Spinal cord (tissue), 10 donors: Measurements from ENCODE around the gene MYBBP1A. TPM values are rescaled to one million over a fixed set of nuclear protein-coding genes. Genes with fewer than 3 reads are reported as not detected.
"Not testable (repeated sequence)": the region's sequence is repeated elsewhere in the genome, so short reads cannot be mapped to it uniquely, and the experiment has no call there.

ENCODE experiments used
- DNase-seq, 6 donors: peaks; one replicate each; pipeline versions ENCODE4 v3.0.0 to v3.0.0-alpha.2; 2013 to 2015; ENCODE audit warnings: low spot score in 6 of 6, low read depth in 4 of 6
- H3K27ac ChIP-seq: one replicate; pipeline ENCODE4 v1.5.1; 2013; ENCODE audit warnings: low read depth, low read length, control low read depth
- H3K27me3 ChIP-seq: one replicate; pipeline ENCODE4 v1.6.1; 2013; ENCODE audit warnings: low read length; ENCODE audit not compliant: control insufficient read depth, insufficient read depth
- H3K36me3 ChIP-seq: one replicate; pipeline ENCODE4 v1.6.1; 2013; ENCODE audit warnings: low read length; ENCODE audit not compliant: control insufficient read depth, insufficient read depth
- H3K4me1 ChIP-seq: one replicate; pipeline ENCODE4 v1.6.1; 2013; ENCODE audit warnings: low read length; ENCODE audit not compliant: control insufficient read depth, insufficient read depth
- H3K4me3 ChIP-seq: one replicate; pipeline ENCODE4 v1.5.1; 2013; ENCODE audit warnings: low read depth, low read length, control low read depth
- H3K9me3 ChIP-seq: one replicate; pipeline ENCODE4 v1.6.1; 2013; ENCODE audit warnings: low read length; ENCODE audit not compliant: control insufficient read depth, insufficient read depth
- WGBS: methylation state at CpG from one replicate; pipeline ENCODE4 v1.1.5; 2013; ENCODE audit warnings: missing lambda C conversion rate; ENCODE audit not compliant: insufficient coverage; 5-methylcytosine and 5-hydroxymethylcytosine counted together
- polyA plus RNA-seq, 2 donors: library from polyadenylated mRNA; unstranded; fragments of 120-200 nt; gene quantifications; one replicate each; pipeline ENCODE4 v1.2.1, GENCODE V29; 2013; ENCODE audit not compliant: insufficient read length in 2 of 2
- total RNA-seq, 2 donors: library from RNA; depleted of rRNA in 1 of 2; stranded (reverse); fragments of 120-200 nt in 1 of 2; fragments of >200 nt in 1 of 2; gene quantifications; one replicate each; pipeline versions ENCODE4 v1.2.3 to v1.2.4, GENCODE V29; 2013 to 2014
- donor health status: healthy.

The MYBBP1A gene
- total and polyA plus RNA-seq, 4 donors, result 19.5 to 38.9 (median 33.7) TPM

DNA sequence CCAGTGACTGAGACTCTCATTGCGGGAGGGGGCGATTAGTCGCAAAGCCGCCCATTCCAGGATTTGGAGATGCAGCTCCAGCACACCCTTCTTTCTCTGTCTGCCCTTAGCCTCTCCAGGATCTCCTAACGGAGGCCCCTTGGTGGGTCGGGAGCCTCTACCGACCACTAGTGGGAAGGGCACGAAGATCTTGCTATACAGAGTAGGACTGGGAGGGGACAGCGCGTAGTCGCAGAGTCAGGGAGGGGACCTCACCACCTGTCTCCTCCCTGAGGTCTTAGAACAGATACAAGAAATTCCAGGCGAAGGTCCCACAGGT is 28.6 kb upstream of the MYBBP1A start:
- DNase-seq, result peak in 2 of 6 donors; percentile 74 to 89
- Histone ChIP-seq H3K4me3 (peak overlapping the region; percentile 62), H3K27me3 (peaks cover 16% of the 10 kb centered on the region), H3K9me3 (no peaks in the 10 kb centered on the region), H3K36me3 (no peaks in the 10 kb centered on the region), H3K4me1 (peaks cover 18% of the 10 kb centered on the region), H3K27ac (no peak overlapping the region)
- 31% methylated on average over 6 of the region's 12 CpGs for WGBS

DNA sequence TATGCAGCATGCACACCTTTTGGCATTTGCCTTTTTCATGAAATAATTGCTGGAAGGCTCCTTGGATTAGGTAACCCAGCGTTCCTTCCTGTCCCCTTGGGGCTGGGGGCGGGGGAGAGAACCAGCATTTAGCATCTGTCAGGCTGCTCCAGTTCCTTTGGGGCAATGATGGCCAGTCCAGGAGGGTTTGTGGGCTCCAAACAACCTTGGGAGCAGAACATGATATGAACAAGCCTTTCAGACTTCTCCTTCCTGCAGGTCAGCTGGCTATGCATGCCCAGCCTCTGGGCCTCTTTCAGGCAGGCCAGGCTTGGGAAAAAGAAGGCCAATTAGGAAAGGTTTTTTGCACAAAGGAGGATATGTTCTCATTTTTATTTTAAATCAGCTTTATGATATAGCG is 28.0 kb upstream of the MYBBP1A start:
- Histone ChIP-seq H3K36me3 (no peaks in the 10 kb centered on the region), H3K4me1 (peaks cover 18% of the 10 kb centered on the region), H3K9me3 (no peaks in the 10 kb centered on the region), H3K4me3 (no peak overlapping the region), H3K27me3 (peaks cover 16% of the 10 kb centered on the region), H3K27ac (no peak overlapping the region)
- no peak for DNase-seq
- 83% methylated on average over 2 of the region's 3 CpGs for WGBS

DNA sequence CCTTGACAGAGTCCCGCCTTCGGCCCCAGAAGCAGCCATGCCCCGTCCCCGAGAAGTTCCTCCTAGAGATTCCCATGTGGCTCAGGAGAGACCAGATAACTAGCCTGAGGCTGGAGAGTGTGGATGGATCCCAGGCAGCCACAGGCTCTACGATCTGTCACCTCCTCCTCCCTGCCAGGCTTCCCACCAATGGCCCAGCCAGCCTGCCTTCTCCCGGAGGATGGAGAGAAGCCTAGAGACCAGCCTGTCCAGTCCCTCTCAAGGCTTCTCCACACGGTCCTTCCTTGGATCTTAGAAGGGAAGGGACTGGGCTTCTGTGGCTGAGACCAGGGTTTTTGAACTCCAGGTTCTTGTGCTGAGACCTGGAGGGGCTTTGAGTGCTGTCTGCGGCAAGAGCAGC is 27.5 kb upstream of the MYBBP1A start:
- 89% methylated on average over 6 of the region's 8 CpGs for WGBS
- no peak overlapping the region for H3K4me3 ChIP-seq
- peaks cover 18% of the 10 kb centered on the region for H3K4me1 ChIP-seq
- DNase-seq, result no peak
- H3K9me3 ChIP-seq, result no peaks in the 10 kb centered on the region
- H3K27me3 ChIP-seq, result peaks cover 16% of the 10 kb centered on the region
- H3K27ac ChIP-seq, result no peak overlapping the region
- H3K36me3 ChIP-seq, result no peaks in the 10 kb centered on the region

DNA sequence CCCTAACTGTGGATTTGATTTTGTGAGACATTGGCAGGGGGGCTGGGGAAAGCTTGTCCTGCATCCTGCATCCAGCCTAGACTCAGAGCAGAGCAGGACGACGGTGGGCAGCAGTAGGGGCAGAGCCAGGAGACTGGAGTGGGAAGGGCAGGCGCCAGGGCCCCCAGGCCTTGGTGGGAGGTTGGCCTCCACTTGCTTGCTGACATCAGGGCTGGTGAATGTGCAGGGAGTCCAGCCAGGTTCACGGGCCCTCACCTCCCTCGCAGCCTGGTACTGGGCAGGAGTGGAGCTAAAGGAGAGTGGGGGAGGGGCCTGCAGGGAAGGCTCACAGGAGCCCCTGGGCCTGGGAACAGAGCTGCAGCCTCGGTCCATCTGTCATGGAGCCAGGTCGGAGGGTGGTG is 26.9 kb upstream of the MYBBP1A start:
- DNase-seq, result no peak
- no peaks in the 10 kb centered on the region for H3K36me3 ChIP-seq
- no peak overlapping the region for H3K27ac ChIP-seq
- H3K9me3 ChIP-seq, result no peaks in the 10 kb centered on the region
- peaks cover 23% of the 10 kb centered on the region for H3K4me1 ChIP-seq
- no peak overlapping the region for H3K4me3 ChIP-seq
- 53% methylated on average over 7 of the region's 7 CpGs for WGBS
- H3K27me3 ChIP-seq, result peaks cover 16% of the 10 kb centered on the region

DNA sequence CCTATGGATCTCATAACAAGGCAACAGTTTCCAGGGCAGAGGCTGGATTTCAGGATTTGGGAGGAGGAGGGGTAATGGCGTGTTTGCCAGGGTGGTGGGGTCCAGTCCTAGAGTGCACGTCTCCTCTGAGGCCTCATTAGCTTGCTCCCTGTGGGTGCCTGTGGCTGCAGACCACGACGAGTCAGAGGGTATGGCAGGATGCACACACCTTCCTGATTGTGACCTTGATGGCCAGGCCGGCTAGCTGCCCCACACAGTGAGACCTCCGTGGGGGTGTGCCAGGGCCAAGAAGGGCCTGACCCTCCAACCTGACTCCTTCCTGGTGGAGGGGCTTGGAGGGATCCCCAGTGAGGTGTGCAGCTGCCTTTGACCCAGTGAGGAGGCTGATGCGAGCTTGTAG is 25.1 kb upstream of the MYBBP1A start:
- H3K36me3 ChIP-seq, result no peaks in the 10 kb centered on the region
- DNase-seq, result no peak
- peaks cover 12% of the 10 kb centered on the region for H3K27me3 ChIP-seq
- 74% methylated on average over 5 of the region's 7 CpGs for WGBS
- no peaks in the 10 kb centered on the region for H3K9me3 ChIP-seq
- peaks cover 32% of the 10 kb centered on the region for H3K4me1 ChIP-seq
- H3K27ac ChIP-seq, result no peak overlapping the region
- no peak overlapping the region for H3K4me3 ChIP-seq

DNA sequence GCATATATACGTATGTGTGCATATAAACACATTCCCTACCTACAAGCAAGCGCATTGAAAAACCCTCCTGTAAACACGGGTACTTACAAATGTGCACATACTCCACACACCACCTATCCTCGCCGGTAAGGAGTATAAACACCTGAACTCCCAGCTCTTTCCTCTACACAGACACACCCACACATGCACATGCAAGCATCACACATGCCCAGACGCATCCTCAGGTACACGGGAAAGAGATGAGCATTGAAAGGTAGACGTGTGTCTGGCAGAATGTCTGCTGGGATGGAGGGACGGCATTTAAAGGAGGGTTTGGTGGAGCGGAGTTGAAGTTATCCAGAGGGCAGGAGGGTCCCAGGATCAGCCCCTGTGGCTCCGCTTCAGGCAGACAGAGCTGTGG is 24.5 kb upstream of the MYBBP1A start:
- Histone ChIP-seq H3K36me3 (no peaks in the 10 kb centered on the region), H3K27ac (no peak overlapping the region), H3K27me3 (peaks cover 7% of the 10 kb centered on the region), H3K4me3 (no peak overlapping the region), H3K4me1 (peaks cover 28% of the 10 kb centered on the region), H3K9me3 (no peaks in the 10 kb centered on the region)
- 94% methylated on average over 8 of the region's 11 CpGs for WGBS
- DNase-seq, result no peak

DNA sequence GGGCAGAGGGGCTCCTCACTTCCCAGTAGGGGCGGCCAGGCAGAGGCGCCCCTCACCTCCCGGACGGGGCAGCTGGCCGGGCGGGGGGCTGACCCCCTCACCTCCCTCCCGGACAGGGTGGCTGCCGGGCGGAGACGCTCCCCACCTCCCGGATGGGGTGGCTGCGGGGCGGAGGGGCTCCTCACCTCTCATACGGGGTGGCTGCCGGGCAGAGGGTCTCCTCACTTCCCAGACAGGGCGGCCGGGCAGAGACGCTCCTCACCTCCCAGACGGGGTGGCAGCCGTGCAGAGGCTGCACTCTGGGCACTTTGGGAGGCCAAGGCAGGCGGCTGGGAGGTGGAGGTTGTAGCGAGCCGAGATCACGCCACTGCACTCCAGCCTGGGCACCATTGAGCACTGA is 23.2 kb upstream of the MYBBP1A start:
- 100% methylated on average over 3 of the region's 24 CpGs for WGBS
- H3K9me3 ChIP-seq, H3K27ac ChIP-seq, H3K4me3 ChIP-seq, DNase-seq, H3K27me3 ChIP-seq, H3K36me3 ChIP-seq: not testable (repeated sequence)
- peaks cover 19% of the 10 kb centered on the region for H3K4me1 ChIP-seq

DNA sequence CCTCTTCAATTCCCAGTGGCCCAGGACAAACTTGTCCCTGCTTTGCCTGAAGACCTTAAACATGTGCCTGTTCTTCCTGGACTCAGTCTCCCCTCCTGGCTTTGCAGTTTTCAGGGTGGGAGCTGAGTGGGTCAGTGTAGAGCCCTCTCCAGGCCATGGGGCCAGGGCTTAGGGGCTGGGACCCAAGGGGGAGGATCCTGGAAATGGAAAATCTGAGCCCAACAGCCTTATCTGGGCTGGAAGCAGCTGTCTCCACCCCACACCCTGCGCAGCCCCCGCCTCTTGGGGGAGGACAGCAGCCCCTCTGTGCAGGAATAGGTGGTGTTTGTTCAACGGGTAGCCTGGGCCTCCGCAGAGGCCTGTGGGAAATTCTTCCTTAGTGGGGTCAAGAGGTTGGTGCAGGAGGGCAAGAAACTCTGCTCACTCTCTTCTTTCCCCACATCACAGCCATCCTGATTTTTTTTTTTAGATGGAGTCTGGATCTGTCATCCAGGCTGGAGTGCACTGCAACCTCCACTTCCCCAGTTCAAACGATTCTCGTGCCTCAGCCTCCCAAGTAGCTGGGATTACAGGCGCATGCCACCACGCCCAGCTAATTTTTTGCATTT is 22.3 kb upstream of the MYBBP1A start:
- H3K27ac ChIP-seq, result peak overlapping the region; percentile 80
- H3K9me3 ChIP-seq, result no peaks in the 10 kb centered on the region
- no peak for DNase-seq
- H3K4me1 ChIP-seq, result peaks cover 19% of the 10 kb centered on the region
- H3K27me3 ChIP-seq, result no peaks in the 10 kb centered on the region
- no CpG with 5 or more reads among the region's 8 CpGs for WGBS
- no peak overlapping the region for H3K4me3 ChIP-seq
- H3K36me3 ChIP-seq, result no peaks in the 10 kb centered on the region

DNA sequence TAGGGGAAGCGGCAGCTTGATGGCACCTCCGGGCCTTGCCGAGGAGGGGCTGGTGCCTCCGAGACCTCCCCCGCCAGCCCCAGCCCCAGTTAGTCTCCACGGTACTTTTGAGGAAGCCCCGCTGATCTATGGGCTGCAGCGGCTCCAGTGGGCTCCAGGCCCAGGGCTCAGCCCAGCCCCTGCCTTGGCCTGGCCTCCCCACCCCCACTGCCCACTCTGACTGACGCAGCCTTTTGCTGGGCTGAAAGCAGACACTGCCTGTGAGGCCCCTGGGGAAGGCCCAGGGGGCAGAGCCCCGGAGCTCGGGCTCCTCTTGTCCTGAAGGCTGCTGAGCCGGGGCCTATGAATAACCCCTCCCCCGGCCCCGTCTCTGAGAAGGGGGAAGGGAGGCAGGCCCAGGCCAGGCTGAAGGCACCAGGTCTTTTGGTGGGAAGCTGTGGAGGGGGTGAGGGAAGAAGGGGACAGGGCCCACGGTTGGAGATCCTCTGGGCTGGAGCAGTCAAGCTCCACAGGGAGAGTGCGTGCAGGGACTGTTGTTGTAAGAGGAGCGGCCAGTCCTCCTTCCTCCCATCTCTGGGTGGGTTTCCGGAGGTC is 21.6 kb upstream of the MYBBP1A start:
- WGBS, result 36% methylated on average over 17 of the region's 18 CpGs
- Histone ChIP-seq H3K9me3 (no peaks in the 10 kb centered on the region), H3K27ac (peak overlapping the region; percentile 80), H3K27me3 (no peaks in the 10 kb centered on the region), H3K4me3 (no peak overlapping the region), H3K4me1 (peaks cover 19% of the 10 kb centered on the region), H3K36me3 (no peaks in the 10 kb centered on the region)
- peak in 1 of 6 donors; percentile 8 for DNase-seq

DNA sequence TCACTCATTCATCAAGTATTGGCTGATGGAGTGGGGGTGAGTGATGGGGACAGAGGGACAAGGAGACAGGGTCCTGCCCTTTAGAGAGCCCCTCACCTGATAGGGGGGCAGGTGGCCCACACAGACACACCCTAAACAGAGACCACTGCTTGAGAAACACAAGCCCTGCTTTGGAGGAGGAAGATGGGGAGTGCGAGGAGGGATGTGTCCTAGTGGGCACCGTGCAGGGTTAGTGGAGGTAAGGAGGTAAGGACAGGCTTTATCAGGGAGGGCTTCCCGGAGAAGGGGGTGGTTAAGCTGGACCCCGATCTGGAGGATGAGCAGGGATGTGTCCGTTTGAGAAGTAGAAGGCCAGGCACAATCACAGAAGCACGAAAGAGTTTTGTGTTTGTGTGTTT is 21.0 kb upstream of the MYBBP1A start:
- Histone ChIP-seq H3K4me1 (peaks cover 19% of the 10 kb centered on the region), H3K4me3 (no peak overlapping the region), H3K27me3 (no peaks in the 10 kb centered on the region), H3K9me3 (no peaks in the 10 kb centered on the region), H3K27ac (peak overlapping the region; percentile 80), H3K36me3 (no peaks in the 10 kb centered on the region)
- 67% methylated on average over 6 of the region's 6 CpGs for WGBS
- no peak for DNase-seq
